H1 (cell line): ENCODE measurements around the gene STKLD1. TPM values are rescaled to one million over a fixed set of nuclear protein-coding genes. Genes with fewer than 3 reads are reported as not detected.

ENCODE experiments used
- BCL11A ChIP-seq, 2 experiments: IDR thresholded peaks; one replicate each; pipeline ENCODE4 v1.6.1; 2011; ENCODE audit warnings: low read depth in 2 of 2, low read length in 2 of 2, mild to moderate bottlenecking in 2 of 2
- BRCA1 ChIP-seq: IDR thresholded peaks from 2 replicates; pipeline ENCODE4 v1.6.1; 2012; ENCODE audit warnings: low read depth, low read length, improper control_type of control experiment
- CBX8 ChIP-seq: fragments of 300-800, 300-1000 bp; sonication (generic); IDR thresholded peaks from 2 replicates; pipeline ENCODE4 v1.7.1; 2016; ENCODE audit warnings: low read depth, low read length, borderline replicate concordance
- CTBP2 ChIP-seq: IDR thresholded peaks from 2 replicates; pipeline ENCODE4 v1.7.0; 2011; ENCODE audit warnings: borderline replicate concordance, mild to moderate bottlenecking, moderate library complexity, mixed read lengths, low read length; ENCODE audit not compliant: insufficient read depth, insufficient read length
- HDAC2 ChIP-seq, 2 experiments: fragments of 300-600 bp in 1 of 2; sonication (generic) in 1 of 2; IDR thresholded peaks; 2 replicates each; pipeline ENCODE4 v1.6.1; 2011 to 2012; ENCODE audit warnings: low read depth in 2 of 2, low read length in 2 of 2, mild to moderate bottlenecking in 2 of 2, moderate library complexity in 2 of 2, borderline replicate concordance in 1 of 2, inconsistent platforms in 1 of 2
- JUND ChIP-seq: IDR thresholded peaks from 2 replicates; pipeline ENCODE4 v1.6.1; 2011; ENCODE audit warnings: mild to moderate bottlenecking, improper control_type of control experiment, low read length
- KDM5A ChIP-seq: fragments of 200-600 bp; IDR thresholded peaks from 2 replicates; pipeline ENCODE4 v1.7.1; 2012; ENCODE audit warnings: mild to moderate bottlenecking, low read length, inconsistent platforms, mixed read lengths
- POLR2AphosphoS5 ChIP-seq: IDR thresholded peaks from 2 replicates; pipeline ENCODE4 v1.6.1; 2011; ENCODE audit warnings: low read depth, low read length
- polyA plus RNA-seq, 7 experiments: library from polyadenylated mRNA; depleted of rRNA in 3 of 7; stranded (reverse) in 5 of 7; unstranded in 2 of 7; fragments of >200 nt in 5 of 7; fragments of 200-250 nt in 2 of 7; gene quantifications; 1 replicate in 5 of 7; 2 replicates in 1 of 7; 4 replicates in 1 of 7; pipeline versions ENCODE4 v1.2.1 to v1.2.3, GENCODE V29; 2011 to 2013; ENCODE audit warnings: missing spikeins in 2 of 7, mixed read lengths in 2 of 7
- total RNA-seq: library from RNA; stranded (reverse); fragmentation: NEBNext Ultra II Directional; extraction: Animal tissue kit (Norgen Biotek cat#: 25700); gene quantifications from 2 replicates; pipeline ENCODE4 v1.2.1, GENCODE V29; 2021

STKLD1 gene
- total and polyA plus RNA-seq, 2 of the 8 experiments (the other 6 are each of a cell fraction or from before 2014, with no cell fraction given) = 0.26 TPM; not detected in 1

GRCh38 chr9:133347985-133348717, 28.0 kb upstream of the STKLD1 start, which contains the start of the genes MED22 and RPL7A (continued):
- no peak for TF ChIP-seq HDAC2 (IDR thresholded peaks at IDR 0.05; ENCODE audit: borderline replicate concordance in 1 of 2, low read depth in 2 of 2, low read length in 2 of 2)
- no peak for TF ChIP-seq CBX8
- no peak for TF ChIP-seq CTBP2
- peak; percentile 92 for TF ChIP-seq BRCA1
- TF ChIP-seq BCL11A (IDR thresholded peaks at IDR 0.05; ENCODE audit: low read depth in 2 of 2, low read length in 2 of 2) = no peak
- TF ChIP-seq JUND = no peak; the same call in 1 of the 2 replicates
- no peak for TF ChIP-seq KDM5A
- TF ChIP-seq POLR2AphosphoS5 = peak; percentile 100
